Liver (tissue), 9 donors: Measurements from ENCODE around the gene PCNX3. TPM values are rescaled to one million over a fixed set of nuclear protein-coding genes. Genes with fewer than 3 reads are reported as not detected.

Experiments used
- DNase-seq: peaks from one replicate; pipeline ENCODE4 v3.0.0-alpha.2; 2017; ENCODE audit warnings: low spot score
- H3K27ac ChIP-seq, 2 donors: one replicate each; pipeline ENCODE4 v1.7.0; 2013; ENCODE audit warnings: inconsistent platforms in 2 of 2, low read length in 2 of 2, control low read depth in 1 of 2, low read depth in 1 of 2, mild to moderate bottlenecking in 1 of 2
- H3K27me3 ChIP-seq, 4 donors: one replicate each; pipeline versions ENCODE4 v1.6.1 to v1.7.0; 2013; ENCODE audit warnings: low read length in 3 of 4, inconsistent platforms in 1 of 4, mild to moderate bottlenecking in 1 of 4, moderate library complexity in 1 of 4; ENCODE audit not compliant: control insufficient read depth in 4 of 4, insufficient read depth in 4 of 4
- H3K36me3 ChIP-seq, 4 donors: one replicate each; pipeline versions ENCODE4 v1.6.1 to v1.7.0; 2013; ENCODE audit warnings: low read length in 3 of 4, mild to moderate bottlenecking in 3 of 4, low read depth in 1 of 4, moderate library complexity in 1 of 4; ENCODE audit not compliant: control insufficient read depth in 4 of 4, insufficient read depth in 3 of 4
- H3K4me1 ChIP-seq, 4 donors: one replicate each; pipeline versions ENCODE4 v1.6.1 to v1.7.0; 2013; ENCODE audit warnings: low read length in 3 of 4, mild to moderate bottlenecking in 3 of 4, moderate library complexity in 1 of 4; ENCODE audit not compliant: control insufficient read depth in 4 of 4, insufficient read depth in 4 of 4
- H3K4me3 ChIP-seq, 3 donors: one replicate each; pipeline versions ENCODE4 v1.6.1 to v1.7.0; 2013; ENCODE audit warnings: low read length in 3 of 3, control low read depth in 1 of 3, low read depth in 1 of 3, mild to moderate bottlenecking in 1 of 3
- H3K9ac ChIP-seq, 2 donors: one replicate each; pipeline ENCODE4 v1.7.0; 2013; ENCODE audit warnings: low read length in 2 of 2, mild to moderate bottlenecking in 2 of 2, moderate library complexity in 2 of 2, control low read depth in 1 of 2, low read depth in 1 of 2
- H3K9me3 ChIP-seq, 4 donors: one replicate each; pipeline versions ENCODE4 v1.6.1 to v1.7.0; 2013; ENCODE audit warnings: low read length in 3 of 4; ENCODE audit not compliant: control insufficient read depth in 4 of 4
- EGR1 ChIP-seq, 2 donors: IDR thresholded peaks; 2 replicates each; pipeline ENCODE4 v1.6.1; 2016 to 2018; ENCODE audit warnings: antibody characterized with exemption in 2 of 2, low read depth in 2 of 2
- FOXA1 ChIP-seq: IDR thresholded peaks from 2 replicates; pipeline ENCODE4 v1.6.1; 2016; ENCODE audit warnings: antibody characterized with exemption
- FOXA2 ChIP-seq: IDR thresholded peaks from 2 replicates; pipeline ENCODE4 v1.6.1; 2016; ENCODE audit warnings: antibody characterized with exemption
- GABPA ChIP-seq, 2 donors: IDR thresholded peaks in 1 of 2; conservative IDR thresholded peaks in 1 of 2; 2 replicates each; pipeline ENCODE4 v1.6.1; 2016; ENCODE audit warnings: antibody characterized with exemption in 2 of 2, mild to moderate bottlenecking in 1 of 2, moderate library complexity in 1 of 2
- HNF4A ChIP-seq, 2 donors: conservative IDR thresholded peaks; 2 replicates each; pipeline ENCODE4 v1.6.1; 2016; ENCODE audit warnings: antibody characterized with exemption in 2 of 2, mild to moderate bottlenecking in 2 of 2
- HNF4G ChIP-seq: IDR thresholded peaks from 2 replicates; pipeline ENCODE4 v1.6.1; 2016; ENCODE audit warnings: antibody characterized with exemption
- NR2F2 ChIP-seq: IDR thresholded peaks from 2 replicates; pipeline ENCODE4 v1.6.1; 2016; ENCODE audit warnings: antibody characterized with exemption
- RAD21 ChIP-seq, 2 donors: IDR thresholded peaks; 2 replicates each; pipeline ENCODE4 v1.6.1; 2016; ENCODE audit warnings: antibody characterized with exemption in 2 of 2, mild to moderate bottlenecking in 2 of 2
- RXRA ChIP-seq, 2 donors: IDR thresholded peaks; 2 replicates each; pipeline ENCODE4 v1.6.1; 2017 to 2018; ENCODE audit warnings: antibody characterized with exemption in 2 of 2, mild to moderate bottlenecking in 1 of 2
- SP1 ChIP-seq: IDR thresholded peaks from 2 replicates; pipeline ENCODE4 v1.6.1; 2018; ENCODE audit warnings: antibody characterized with exemption, mild to moderate bottlenecking
- TAF1 ChIP-seq: conservative IDR thresholded peaks from 2 replicates; pipeline ENCODE4 v1.6.1; 2016; ENCODE audit warnings: antibody characterized with exemption, mild to moderate bottlenecking
- YY1 ChIP-seq: IDR thresholded peaks from 2 replicates; pipeline ENCODE4 v1.6.1; 2016; ENCODE audit warnings: antibody characterized with exemption, mild to moderate bottlenecking
- WGBS: extraction: QIAGEN DNeasy Blood & Tissue Kit; methylation state at CpG from one replicate; pipeline ENCODE4 v1.1.7; 2013; 5-methylcytosine and 5-hydroxymethylcytosine counted together
- polyA plus RNA-seq, 2 donors: library from polyadenylated mRNA; stranded (reverse) in 1 of 2; unstranded in 1 of 2; fragments of 200-250 nt in 1 of 2; fragments of >200 nt in 1 of 2; fragmentation: Nextera tagmentation in 1 of 2; extraction: Ambion mirVana in 1 of 2; gene quantifications; one replicate each; pipeline versions ENCODE4 v1.2.1 to v1.2.3, GENCODE V29; 2013 to 2015
- total RNA-seq, 2 donors: library from RNA; depleted of rRNA; stranded (reverse); fragments of >200 nt; gene quantifications; one replicate each; pipeline ENCODE4 v1.2.3, GENCODE V29; 2014
- TF ChIP-seq, protein P1 (sequence below): IDR thresholded peaks from 2 replicates; pipeline ENCODE4 v1.6.1; 2016; ENCODE audit warnings: antibody characterized with exemption, mild to moderate bottlenecking
- TF ChIP-seq, protein P2 (sequence below): fragments of 150-350 bp; IDR thresholded peaks from 2 replicates; pipeline ENCODE4 v1.5.1; 2017; ENCODE audit warnings: improper control_type of control experiment, low read depth, low read length; ENCODE audit not compliant: missing input control
- TF ChIP-seq, protein P3 (sequence below): IDR thresholded peaks from 2 replicates; pipeline ENCODE4 v1.6.1; 2016; ENCODE audit warnings: antibody characterized with exemption
- TF ChIP-seq, protein P4 (sequence below): IDR thresholded peaks from 2 replicates; pipeline ENCODE4 v1.6.1; 2016; ENCODE audit warnings: antibody characterized with exemption
- donor health status: healthy.
- donor health status: healthy.
- donor health status: healthy.
- donor health status: healthy.
- donor health status: healthy.

Gene PCNX3
- total and polyA plus RNA-seq, 4 donors: 4.7 to 13.4 (median 12.1) TPM

DNA sequence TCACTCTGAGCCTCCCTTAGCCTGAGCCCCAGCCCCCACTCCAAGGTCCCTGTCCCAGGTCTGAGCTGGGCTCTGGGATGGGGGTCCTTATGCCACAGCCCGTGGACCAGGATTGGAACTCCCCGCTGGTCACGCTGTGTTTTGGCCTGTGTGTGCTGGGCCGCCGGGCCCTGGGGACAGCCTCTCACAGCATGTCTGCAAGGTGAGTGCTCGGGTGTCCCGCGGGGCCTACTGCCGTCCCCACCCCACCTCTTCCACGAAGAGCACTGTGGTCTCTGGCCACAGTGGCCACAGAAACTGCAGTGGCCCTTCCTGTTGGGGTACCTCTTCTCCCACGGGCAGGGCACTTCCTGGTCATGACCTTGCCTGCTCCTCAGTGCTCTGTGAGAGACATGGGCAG is 18.9 kb downstream of the PCNX3 start:
- Histone ChIP-seq H3K9ac (no peak overlapping the region), H3K4me3 (no peak overlapping the region), H3K27ac (no peak overlapping the region), H3K27me3 (no peaks in the 10 kb centered on the region), H3K36me3 (peaks cover 16 to 42% (median 22%) of the 10 kb centered on the region in 4 donors), H3K9me3 (no peaks in the 10 kb centered on the region), H3K4me1 (peaks cover 3 to 40% (median 28%) of the 10 kb centered on the region in 4 donors)
- TF ChIP-seq GABPA (IDR thresholded peaks at IDR 0.05 in 1 of 2, conservative IDR thresholded peaks at IDR 0.05 in 1 of 2) (no peak), RXRA (IDR thresholded peaks at IDR 0.05) (no peak), SP1 (no peak), FOXA1 (no peak), YY1 (no peak), FOXA2 (no peak)
- TF ChIP-seq, protein P1, sequence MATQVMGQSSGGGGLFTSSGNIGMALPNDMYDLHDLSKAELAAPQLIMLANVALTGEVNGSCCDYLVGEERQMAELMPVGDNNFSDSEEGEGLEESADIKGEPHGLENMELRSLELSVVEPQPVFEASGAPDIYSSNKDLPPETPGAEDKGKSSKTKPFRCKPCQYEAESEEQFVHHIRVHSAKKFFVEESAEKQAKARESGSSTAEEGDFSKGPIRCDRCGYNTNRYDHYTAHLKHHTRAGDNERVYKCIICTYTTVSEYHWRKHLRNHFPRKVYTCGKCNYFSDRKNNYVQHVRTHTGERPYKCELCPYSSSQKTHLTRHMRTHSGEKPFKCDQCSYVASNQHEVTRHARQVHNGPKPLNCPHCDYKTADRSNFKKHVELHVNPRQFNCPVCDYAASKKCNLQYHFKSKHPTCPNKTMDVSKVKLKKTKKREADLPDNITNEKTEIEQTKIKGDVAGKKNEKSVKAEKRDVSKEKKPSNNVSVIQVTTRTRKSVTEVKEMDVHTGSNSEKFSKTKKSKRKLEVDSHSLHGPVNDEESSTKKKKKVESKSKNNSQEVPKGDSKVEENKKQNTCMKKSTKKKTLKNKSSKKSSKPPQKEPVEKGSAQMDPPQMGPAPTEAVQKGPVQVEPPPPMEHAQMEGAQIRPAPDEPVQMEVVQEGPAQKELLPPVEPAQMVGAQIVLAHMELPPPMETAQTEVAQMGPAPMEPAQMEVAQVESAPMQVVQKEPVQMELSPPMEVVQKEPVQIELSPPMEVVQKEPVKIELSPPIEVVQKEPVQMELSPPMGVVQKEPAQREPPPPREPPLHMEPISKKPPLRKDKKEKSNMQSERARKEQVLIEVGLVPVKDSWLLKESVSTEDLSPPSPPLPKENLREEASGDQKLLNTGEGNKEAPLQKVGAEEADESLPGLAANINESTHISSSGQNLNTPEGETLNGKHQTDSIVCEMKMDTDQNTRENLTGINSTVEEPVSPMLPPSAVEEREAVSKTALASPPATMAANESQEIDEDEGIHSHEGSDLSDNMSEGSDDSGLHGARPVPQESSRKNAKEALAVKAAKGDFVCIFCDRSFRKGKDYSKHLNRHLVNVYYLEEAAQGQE: no peak
- TF ChIP-seq, protein P2, sequence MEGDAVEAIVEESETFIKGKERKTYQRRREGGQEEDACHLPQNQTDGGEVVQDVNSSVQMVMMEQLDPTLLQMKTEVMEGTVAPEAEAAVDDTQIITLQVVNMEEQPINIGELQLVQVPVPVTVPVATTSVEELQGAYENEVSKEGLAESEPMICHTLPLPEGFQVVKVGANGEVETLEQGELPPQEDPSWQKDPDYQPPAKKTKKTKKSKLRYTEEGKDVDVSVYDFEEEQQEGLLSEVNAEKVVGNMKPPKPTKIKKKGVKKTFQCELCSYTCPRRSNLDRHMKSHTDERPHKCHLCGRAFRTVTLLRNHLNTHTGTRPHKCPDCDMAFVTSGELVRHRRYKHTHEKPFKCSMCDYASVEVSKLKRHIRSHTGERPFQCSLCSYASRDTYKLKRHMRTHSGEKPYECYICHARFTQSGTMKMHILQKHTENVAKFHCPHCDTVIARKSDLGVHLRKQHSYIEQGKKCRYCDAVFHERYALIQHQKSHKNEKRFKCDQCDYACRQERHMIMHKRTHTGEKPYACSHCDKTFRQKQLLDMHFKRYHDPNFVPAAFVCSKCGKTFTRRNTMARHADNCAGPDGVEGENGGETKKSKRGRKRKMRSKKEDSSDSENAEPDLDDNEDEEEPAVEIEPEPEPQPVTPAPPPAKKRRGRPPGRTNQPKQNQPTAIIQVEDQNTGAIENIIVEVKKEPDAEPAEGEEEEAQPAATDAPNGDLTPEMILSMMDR: no peak
- DNase-seq: no peak
- 94% methylated on average over 11 of the region's 11 CpGs for WGBS

DNA sequence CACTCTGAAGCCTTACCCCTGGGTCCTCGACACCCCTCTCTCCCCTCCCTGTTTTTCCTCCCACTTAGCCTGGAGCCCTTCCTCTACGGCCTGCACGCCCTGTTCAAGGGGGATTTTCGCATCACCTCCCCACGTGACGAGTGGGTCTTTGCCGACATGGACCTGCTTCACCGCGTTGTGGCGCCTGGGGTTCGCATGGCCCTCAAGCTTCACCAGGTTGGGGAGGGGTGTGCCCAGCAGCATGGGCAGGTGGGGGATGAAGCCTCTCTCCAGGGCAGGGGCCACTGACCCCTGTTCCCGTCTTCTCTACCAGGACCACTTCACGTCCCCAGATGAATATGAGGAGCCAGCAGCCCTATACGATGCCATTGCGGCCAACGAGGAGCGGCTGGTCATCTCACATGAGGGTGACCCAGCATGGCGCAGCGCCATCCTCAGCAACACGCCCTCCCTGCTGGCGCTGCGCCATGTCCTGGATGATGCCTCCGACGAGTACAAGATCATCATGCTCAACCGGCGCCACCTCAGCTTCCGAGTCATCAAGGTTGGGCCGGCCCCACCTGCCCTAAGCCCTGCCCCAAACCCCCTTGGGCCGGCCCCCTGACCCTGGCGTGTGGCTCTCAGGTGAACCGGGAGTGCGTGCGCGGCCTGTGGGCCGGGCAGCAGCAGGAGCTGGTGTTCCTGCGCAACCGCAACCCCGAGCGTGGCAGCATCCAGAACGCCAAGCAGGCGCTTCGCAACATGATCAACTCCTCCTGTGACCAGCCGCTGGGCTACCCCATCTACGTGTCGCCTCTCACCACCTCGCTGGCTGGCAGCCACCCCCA is 19.5 kb downstream of the PCNX3 start:
- no peak for DNase-seq
- peaks cover 9 to 36% (median 19%) of the 10 kb centered on the region in 4 donors for H3K36me3 ChIP-seq

More for the DNA sequence above, 19.5 kb downstream of the PCNX3 start:
- Histone ChIP-seq H3K9me3 (no peaks in the 10 kb centered on the region), H3K9ac (no peak overlapping the region), H3K4me3 (no peak overlapping the region), H3K27me3 (no peaks in the 10 kb centered on the region), H3K4me1 (peaks cover 3 to 46% (median 32%) of the 10 kb centered on the region in 4 donors), H3K27ac (no peak overlapping the region)
- no peak for TF ChIP-seq TAF1
- TF ChIP-seq FOXA1: no peak
- no peak for TF ChIP-seq GABPA (IDR thresholded peaks at IDR 0.05 in 1 of 2, conservative IDR thresholded peaks at IDR 0.05 in 1 of 2)
- TF ChIP-seq, protein P3, sequence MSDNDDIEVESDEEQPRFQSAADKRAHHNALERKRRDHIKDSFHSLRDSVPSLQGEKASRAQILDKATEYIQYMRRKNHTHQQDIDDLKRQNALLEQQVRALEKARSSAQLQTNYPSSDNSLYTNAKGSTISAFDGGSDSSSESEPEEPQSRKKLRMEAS: no peak
- TF ChIP-seq YY1: no peak
- TF ChIP-seq NR2F2: no peak
- TF ChIP-seq EGR1 (IDR thresholded peaks at IDR 0.05; ENCODE audit: low read depth in 2 of 2): no peak
- TF ChIP-seq, protein P4, sequence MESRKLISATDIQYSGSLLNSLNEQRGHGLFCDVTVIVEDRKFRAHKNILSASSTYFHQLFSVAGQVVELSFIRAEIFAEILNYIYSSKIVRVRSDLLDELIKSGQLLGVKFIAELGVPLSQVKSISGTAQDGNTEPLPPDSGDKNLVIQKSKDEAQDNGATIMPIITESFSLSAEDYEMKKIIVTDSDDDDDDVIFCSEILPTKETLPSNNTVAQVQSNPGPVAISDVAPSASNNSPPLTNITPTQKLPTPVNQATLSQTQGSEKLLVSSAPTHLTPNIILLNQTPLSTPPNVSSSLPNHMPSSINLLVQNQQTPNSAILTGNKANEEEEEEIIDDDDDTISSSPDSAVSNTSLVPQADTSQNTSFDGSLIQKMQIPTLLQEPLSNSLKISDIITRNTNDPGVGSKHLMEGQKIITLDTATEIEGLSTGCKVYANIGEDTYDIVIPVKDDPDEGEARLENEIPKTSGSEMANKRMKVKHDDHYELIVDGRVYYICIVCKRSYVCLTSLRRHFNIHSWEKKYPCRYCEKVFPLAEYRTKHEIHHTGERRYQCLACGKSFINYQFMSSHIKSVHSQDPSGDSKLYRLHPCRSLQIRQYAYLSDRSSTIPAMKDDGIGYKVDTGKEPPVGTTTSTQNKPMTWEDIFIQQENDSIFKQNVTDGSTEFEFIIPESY: no peak
- TF ChIP-seq HNF4G: no peak
- TF ChIP-seq RAD21 (IDR thresholded peaks at IDR 0.05): no peak
- no peak for TF ChIP-seq HNF4A (conservative IDR thresholded peaks at IDR 0.05)
- 96% methylated on average over 46 of the region's 46 CpGs for WGBS
